Left renal pelvis (tissue), 4 donors: Measurements from ENCODE around the gene GCC2. TPM values are rescaled to one million over a fixed set of nuclear protein-coding genes. Genes with fewer than 3 reads are reported as not detected.
"Not testable (repeated sequence)": the region's sequence is repeated elsewhere in the genome, so short reads cannot be mapped to it uniquely, and the experiment has no call there.

ENCODE experiments used
- DNase-seq, 4 donors: peaks; one replicate each; pipeline ENCODE4 v3.0.0-alpha.2; 2013; ENCODE audit warnings: low read depth in 4 of 4, low spot score in 3 of 4
- polyA plus RNA-seq, 4 donors: library from polyadenylated mRNA; unstranded; fragments of 120-200 nt; gene quantifications; one replicate each; pipeline ENCODE4 v1.2.1, GENCODE V29; 2013; ENCODE audit not compliant: insufficient read length in 4 of 4

GCC2 gene
- polyA plus RNA-seq, 4 donors = 43.3 to 79.3 (median 58.2) TPM

DNA sequence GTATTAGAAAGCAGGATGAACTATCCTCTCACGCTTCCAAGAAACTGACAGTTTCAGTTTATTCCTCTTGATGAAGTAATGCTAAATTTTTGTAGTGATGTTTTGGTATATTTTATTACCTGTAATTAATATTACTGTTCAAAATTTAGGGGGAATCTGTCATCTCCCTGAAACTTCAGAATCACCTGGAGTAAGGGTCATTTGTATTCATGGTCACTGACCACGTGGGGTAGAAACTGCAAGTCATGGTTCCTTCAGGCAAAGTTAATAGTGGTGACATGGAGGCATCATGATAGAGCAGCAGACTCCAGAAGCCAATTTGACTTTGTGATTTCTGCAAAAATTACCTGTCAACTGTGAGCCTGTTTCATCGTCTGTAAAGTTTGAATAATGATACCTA, 47.2 kb downstream of the GCC2 start:
- not testable (repeated sequence) for DNase-seq

DNA sequence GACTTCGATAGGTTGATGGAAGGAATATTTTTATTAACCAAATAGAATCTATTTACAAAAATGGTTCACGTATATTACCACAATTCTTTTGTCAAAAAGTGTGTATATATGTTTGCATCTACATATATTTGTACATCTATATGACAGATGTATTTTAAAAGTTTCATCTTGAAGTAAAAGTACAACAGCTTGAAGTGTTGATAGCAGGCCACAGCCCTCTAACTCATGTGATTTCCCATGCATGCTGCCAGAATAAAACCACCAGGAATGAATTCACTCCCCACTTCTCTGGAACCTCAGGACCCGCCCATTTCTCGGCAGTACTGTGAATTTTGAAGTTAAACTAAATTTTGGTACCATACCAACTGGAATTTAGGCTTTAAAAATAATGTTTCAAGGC, 58.6 kb downstream of the GCC2 start:
- DNase-seq = not testable (repeated sequence)

DNA sequence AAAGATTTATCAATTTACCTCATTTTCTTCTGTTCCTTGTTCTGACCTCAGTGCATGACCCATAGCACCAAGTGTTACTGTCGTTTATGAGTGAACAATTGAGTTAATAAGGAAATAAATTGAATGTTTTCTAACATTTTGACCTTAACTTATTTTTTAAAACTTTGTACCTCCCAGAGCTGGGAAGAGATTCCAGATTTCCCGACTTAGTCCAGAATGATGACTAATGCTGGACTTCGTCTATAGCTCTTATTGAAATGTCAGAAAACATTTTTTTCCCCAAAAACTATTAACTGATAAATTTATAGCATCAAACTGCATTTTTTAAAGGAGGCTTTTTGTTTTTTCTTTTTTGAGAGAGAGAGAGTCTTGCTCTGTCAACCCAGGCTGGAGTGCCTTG, 63.4 kb downstream of the GCC2 start:
- not testable (repeated sequence) for DNase-seq

DNA sequence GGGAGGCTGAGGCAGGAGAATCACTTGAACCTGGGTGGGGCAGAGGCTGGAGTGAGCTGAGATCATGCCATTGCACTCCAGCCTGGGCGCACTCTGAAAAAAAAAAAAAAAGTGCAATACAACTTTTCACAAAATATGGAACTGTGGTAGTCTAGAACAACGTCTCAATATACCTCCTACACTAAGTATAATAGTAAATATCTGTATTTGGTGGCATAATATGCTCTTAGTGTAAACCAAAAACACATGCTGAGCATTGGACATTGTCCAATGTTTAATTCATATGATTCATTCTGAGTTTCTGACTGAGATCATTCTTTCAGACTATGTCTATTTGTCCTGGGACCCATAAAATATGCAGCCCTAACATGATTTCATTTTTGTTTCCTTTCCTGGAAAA, 65.5 kb downstream of the GCC2 start:
- DNase-seq = not testable (repeated sequence)

DNA sequence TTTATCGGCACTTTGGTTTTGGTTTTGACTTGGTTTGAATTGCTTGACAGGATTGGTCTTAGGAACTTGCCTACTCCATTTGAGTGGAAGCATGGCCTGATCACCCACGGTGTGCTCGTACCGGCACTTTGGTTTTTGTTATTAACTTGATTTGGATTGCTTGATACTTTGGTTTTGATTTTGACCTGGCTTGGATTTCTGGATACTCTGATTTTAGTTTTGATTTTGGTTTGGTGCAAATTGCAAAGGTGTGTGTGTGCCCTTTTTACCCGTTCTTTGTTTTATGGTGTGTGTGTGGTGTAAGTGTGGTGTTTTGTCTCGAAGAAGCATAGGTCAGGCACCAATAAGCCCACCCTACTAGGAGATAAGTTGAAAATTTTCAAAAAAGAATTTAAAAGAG, 75.7 kb downstream of the GCC2 start:
- not testable (repeated sequence) for DNase-seq

DNA sequence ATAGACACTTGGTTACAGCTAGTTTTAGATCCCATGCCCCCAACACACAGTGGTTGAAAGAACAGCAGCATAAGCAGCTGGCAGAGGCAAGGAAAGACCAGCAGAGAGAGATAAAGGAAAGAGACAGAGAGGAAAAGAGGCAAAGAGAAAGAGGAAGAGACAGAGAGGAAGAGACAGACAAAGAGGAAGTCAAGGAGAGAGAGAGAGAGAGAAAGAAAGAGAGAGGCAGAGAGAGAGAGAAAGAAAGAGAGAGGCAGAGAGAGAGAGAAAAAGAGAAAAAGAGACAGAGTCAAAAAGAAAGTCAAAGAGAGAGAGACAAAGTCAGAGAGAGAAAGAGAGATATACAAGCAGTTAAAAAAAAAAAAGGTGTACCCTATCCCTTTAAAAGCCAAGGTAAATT, 76.3 kb downstream of the GCC2 start:
- not testable (repeated sequence) for DNase-seq

DNA sequence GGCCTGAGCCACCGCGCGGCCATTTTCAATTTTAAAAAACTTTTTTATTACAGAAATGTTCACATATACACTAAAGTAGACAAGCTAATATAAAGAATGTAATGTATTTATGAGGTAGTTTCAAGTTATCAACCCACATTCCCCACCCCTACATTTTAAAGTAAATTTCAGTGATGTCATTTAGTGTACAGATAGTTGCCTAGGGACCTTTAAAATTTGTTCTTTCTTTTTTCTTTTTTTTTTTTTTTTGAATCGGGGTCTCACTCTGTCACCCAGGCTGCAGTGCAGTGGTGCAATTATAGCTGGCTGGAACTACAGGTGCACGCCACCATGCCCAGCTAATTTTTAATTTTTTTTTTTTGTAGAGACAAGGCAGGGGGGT, 82.7 kb downstream of the GCC2 start:
- DNase-seq = no peak

DNA sequence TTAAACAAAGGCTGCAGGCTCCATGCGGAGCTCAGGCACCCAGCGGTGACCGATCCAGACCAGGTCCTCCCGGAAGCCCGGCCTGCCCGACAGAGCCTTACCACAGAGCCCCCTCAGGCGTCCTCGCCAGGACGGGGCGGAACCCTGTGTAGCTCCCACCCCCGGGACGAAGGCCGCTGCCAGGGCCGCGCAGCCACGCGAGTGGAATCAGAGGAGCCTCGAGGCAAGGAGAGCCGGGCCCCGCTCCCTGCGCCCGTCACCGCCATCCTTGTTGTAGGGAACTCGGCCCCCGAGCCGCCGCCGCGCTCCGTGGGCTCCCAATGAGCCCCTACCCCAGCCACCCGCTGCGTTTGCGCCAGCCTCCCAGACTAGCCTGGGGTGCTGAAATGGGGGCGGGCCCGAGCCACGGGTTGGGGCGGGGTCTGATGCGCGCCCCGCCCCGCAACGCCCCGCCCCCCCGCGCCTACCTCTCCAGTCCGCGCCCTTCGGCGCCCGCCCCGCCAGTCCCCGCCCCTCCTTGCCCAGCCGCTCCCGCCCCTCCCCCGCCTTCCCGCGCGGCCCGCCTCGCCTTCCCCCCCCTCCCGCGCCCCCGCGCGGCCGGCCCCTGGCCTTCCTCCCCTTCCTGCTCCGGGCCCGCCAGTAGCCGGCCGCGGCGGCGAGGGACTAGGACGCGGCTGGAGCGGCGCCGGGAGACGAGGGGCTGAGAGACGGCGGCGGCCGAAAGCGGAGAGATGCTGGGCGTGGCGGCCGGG, 85.0 kb downstream of the GCC2 start, which contains the start of gene LIMS1:
Gene LIMS1, plus strand, starts transcription at position 639 of the 752 bp plus-strand sequence. Its CDS starts 93 bp downstream, at position 732.
- DNase-seq = peak; percentile 68 to 81 (median 80)

DNA sequence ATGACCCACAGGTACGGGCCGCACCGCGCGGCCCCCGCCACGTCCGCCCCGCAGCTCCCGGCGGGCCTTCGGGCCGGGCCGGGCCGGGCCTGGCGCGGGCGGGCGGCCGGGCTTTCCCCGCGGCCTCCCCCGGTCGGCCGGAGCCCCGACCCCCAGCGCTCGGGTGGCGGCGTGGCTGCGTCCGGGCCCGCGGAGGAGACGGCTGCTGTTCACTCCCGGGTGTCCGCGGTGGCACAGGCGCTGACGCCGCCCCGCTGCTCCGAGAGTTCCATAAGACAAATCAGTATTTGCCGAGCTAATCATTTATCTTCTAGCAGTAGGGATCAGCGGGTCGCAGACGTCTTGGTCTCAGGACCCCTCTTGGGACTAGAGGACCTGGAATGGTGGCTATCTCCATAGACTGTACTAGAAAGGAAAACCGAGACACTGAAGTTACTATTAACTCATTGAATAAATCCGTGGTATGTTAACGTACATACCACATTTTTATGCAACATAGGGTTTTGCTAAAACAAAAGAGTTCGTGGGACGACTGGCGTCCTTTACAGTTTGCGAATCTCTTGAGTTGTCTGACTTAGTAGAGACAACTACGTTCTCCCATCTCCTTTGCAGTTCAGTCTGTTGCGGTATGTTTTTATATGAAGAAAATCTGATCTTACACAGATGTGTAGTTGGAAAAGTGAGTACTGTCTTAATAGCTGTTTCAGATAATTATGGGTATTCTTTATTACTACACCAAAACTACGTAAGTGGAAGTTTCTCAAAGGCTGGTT, 85.8 kb downstream of the GCC2 start:
- peak in 2 of 4 donors; percentile 32 to 39 for DNase-seq

DNA sequence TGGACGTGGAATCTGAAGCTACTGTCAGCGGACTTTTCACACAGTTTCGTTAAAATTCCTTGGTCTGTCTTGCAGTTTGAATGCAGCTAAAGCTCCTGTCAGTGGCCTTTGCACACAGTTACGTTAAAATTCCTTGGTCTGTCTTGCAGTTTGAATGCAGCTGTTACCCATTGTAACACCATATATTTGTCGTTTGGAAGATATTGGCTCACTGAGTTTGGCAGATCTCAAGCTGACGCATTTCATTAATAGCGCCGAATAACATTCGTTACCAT, 86.3 kb downstream of the GCC2 start:
- peak in 1 of 4 donors; percentile 33 for DNase-seq

DNA sequence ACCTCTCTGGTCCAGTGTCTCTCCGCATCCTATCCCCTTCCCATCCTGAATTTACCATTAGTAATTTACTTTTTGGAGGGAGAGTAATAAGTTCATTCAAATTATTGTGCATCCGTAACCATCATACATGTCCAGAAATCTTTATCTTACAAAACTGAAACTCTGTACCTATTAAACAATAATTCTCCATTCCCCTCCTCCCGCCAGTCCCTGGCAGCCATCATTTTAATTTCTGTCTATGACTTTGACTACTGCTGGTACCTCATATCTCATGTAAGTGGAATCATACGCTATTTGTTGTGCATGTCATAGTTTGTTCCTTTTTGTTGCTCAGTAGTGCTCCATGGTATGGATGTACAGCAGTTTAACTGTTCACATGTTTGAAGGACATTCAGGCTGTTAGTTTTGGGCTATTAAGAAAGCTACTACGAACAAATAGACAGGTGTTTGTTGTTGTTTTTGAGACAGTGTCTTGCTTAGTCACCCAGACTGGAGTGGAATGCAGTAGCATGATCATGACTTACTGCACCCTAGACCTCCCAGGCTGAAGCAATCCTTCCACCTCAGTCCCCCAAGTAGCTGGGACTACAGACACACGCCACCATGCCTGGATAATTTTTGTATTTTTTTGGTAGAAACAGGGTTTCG, 87.3 kb downstream of the GCC2 start:
- no peak for DNase-seq

DNA sequence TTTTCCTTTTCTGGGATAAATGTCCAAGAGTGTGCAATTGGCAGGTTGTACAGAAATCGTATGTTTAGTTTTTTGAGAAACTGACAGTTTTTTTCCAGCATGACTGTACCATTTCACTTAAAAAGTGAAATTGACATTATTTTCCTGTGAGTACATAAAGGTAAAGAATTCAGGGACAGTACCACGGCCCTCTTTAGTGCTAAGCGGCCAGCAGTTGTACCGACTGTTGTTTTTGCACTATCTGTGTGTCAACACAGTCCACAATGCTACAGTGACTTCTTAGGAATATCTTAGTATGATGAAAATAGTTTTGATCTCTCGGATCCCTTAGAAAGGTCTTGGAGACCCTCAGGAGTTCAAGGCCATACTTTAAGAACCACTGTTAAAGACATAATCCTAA, 87.9 kb downstream of the GCC2 start:
- no peak for DNase-seq

DNA sequence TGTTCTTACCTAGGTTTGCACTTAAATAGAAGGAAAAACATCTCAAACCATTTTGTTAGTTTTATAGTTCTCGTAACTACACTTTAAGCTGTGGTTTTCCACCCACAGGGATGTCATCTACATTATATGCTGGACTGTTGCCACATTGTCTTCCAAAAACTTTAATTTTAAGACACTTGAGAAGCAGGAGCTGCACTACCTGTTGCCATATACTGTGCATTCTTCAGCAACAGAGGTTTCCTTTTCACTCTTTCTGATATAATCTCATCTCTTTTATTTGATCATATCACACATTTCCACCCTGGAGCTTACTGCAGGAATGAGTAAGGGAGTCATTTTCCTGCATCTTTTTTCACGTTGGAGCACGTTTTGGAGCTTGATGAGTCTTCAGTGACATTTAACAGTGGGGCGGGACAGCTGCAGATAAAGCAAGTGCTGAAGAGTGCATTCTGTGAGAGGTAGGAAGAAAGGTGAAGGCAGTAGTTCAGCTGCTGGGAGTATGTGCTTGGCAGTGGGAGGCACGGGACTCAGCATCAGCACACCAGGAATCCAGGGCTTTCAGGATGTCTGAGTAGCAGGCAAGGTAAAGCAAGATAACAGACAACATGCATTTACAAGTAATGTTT, 89.1 kb downstream of the GCC2 start:
- DNase-seq = no peak

DNA sequence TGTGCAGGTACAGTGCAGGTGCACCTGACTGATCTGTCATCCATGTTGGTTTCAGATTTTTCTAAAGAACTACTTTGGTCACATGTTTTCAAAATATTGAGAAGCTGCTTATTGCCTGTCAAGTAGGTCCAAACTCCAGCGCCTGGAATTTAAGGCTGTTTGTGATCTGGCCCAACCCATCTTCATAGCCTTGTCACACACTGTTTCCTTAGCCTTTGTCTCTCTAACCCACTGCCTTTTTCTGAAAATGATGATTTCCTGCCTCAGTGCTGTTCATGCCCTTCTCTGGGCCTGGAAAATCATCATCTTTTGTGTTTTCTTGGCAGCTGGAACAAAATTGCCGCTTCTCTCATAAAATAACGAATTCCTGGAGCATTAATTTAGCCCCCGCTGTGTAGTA, 92.4 kb downstream of the GCC2 start:
- no peak for DNase-seq

DNA sequence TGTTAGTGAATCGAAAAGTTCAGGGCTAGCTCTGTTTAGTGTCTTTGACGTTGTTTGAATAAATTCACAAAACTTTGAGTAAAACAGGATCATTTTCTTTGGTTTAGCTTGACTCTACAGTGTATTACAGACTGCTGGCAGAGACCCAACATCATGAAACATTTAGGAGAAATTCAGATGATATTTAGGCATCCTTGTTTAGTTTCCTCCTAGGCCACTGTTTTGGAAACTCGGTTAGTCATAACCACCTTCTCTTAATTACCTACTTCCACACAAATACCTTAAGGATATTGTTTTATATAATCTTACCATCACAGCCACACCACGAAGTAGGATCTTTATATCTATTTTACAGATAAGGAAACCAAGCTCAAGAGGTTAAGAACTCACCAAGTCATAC, 93.1 kb downstream of the GCC2 start:
- DNase-seq = no peak

DNA sequence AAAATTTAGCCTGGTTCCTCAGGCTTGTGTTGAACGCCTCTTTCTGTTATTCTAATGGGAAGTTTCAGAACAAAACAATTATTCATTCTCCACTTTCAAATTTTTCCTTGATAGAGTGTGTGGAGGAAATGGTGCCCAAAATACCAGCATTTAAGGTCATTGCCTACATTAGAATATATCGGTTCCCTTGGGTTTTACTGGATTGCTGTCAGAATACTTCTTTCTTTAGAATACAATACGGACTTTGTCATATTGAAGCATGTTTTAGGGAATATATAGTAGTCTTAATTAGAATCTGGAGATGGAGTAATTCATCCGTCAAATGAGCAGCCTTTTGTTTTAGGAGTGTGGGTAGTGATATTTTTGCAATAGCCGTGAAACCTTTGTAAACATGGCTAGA, 98.6 kb downstream of the GCC2 start:
- no peak for DNase-seq

DNA sequence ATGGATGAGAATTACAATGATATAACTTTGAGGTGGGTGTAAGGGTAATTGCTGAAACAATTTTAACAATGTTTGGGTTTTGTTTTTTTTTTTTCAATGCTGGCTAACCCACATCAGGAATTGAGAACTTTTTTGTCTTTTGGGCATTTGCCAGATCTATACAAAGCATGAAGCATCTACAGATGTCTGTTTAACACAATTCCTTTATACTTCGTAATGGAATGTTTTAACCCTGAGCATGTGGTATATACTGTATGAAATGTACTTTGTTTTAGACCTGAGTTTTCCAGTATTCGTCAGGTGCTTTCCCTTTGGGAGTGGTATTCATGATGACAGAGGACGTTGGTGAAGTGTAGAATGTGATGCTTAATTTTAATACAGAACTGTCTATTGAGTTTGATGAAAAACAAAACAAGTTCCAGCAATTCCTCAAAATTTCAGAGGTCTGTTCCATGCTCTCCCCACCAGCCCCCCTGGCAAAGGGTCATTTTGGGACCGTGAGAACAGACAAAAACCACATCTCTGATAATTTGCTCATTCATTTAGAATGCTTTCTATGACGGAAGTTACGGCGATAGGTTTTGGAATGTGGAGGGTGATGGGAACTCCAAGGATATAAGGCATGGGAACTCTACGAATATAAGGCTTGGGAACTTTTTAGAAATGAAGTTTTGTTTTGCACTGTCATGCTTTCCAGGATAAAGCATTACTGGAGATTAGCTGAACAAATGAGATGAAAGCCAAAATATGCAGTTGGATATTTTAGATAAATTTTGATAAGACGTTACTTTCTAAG, 99.4 kb downstream of the GCC2 start:
- DNase-seq = no peak

DNA sequence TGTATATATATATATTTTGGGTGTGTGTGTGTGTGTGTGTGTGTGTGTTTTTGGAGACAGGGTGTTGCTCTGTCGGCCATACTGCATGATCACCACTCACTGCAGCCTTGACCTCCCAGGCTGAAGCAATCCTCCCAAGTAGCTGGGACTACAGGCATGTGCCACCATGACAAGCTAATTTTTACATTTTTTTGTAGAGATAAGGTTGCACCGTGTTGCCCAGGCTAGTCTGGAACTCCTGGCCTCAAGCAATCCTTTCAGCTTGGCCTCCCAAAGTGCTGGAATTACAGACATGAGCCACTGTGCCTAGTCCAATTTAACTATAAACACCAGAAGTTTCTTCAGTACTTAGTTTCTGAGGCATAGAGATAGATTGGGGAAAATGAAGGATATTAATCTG, 103.6 kb downstream of the GCC2 start:
- DNase-seq = no peak

DNA sequence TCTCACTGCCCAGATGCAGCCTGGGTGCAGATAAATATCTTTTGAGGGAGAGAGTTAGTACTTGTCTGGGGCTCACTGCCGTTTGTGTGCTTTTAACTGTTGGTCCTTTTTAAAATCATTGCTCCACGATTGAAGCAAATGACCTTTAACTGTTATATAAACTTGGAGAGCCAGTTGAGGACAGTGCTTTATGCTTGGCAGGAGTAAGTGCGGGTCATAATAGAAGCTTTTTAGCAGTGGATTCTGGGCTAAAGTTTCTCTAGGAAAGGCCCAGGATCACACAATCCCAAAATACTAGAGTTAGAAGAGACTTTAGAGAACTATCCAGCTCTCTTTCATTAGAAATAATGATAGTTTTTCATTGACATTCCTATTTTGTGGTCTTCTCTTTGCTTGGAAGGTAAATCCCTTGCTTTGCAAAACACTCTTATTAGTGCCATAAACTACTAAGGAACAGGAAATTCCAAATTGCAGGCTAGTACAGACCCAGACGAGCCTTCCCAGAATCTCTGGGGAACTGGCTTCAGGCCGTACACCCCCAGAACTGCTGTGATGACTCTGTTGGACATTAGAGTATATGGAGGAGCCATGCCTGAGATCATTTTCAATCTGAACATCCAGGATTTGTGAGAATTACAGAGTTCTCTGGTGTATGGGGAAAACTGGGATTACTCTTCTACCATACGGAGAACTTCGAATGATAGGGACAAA, 104.4 kb downstream of the GCC2 start:
- no peak for DNase-seq

DNA sequence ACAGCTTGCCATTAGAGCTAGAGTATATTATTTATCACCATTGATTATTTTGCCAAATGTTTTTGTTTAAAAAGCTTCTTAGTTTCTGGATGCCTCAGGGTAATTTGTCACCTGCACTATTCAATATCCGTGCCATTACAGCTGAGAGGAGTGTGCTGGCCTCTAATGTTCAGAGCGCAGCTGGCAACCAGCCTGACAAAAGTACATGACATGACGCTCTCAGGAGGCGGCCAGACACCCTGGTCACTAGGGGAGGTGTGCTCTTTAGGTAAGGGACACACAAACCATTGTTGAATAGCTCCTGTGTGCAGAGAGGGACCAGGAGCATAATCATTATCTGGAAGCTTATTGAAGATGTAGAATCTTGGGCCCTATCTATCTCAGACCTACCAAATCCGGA, 105.5 kb downstream of the GCC2 start:
- DNase-seq = no peak
